Measurements from ENCODE around the gene ZBTB4.

DNA sequence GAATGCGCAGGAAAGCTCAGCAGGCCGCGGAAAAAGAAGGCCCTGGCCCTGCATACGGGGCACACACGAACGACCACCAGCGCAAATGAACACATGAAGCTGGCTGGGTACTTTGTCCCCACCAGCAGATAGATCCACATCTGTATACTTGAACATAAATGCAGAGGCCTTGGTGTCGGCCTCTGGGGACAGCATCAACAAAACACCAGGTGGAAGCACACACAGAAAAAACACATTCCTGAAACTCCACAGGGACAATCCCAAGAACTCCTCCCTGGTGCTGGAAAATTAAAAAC, 606 bp upstream of the ZBTB4 start:
- TF ChIP-seq, protein P1, sequence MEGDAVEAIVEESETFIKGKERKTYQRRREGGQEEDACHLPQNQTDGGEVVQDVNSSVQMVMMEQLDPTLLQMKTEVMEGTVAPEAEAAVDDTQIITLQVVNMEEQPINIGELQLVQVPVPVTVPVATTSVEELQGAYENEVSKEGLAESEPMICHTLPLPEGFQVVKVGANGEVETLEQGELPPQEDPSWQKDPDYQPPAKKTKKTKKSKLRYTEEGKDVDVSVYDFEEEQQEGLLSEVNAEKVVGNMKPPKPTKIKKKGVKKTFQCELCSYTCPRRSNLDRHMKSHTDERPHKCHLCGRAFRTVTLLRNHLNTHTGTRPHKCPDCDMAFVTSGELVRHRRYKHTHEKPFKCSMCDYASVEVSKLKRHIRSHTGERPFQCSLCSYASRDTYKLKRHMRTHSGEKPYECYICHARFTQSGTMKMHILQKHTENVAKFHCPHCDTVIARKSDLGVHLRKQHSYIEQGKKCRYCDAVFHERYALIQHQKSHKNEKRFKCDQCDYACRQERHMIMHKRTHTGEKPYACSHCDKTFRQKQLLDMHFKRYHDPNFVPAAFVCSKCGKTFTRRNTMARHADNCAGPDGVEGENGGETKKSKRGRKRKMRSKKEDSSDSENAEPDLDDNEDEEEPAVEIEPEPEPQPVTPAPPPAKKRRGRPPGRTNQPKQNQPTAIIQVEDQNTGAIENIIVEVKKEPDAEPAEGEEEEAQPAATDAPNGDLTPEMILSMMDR (IDR thresholded peaks at IDR 0.05 in 2 of 3, conservative IDR thresholded peaks at IDR 0.05 in 1 of 3; ENCODE audit: insufficient read depth in 2 of 3, low read depth in 1 of 3, low read length in 3 of 3) = no peak
- TF ChIP-seq POLR2A (conservative IDR thresholded peaks at IDR 0.05) (no peak), SAP30 (IDR thresholded peaks at IDR 0.05; ENCODE audit: borderline replicate concordance, insufficient read depth, low read depth, low read length, poor library complexity, severe bottlenecking) (no peak), LCOR (CRISPR knock-in tag; IDR thresholded peaks at IDR 0.05) (no peak), ZBTB7A (IDR thresholded peaks at IDR 0.05; ENCODE audit: borderline replicate concordance, control insufficient read depth, low read depth, low read length) (no peak), ZNF766 (CRISPR knock-in tag; conservative IDR thresholded peaks at IDR 0.05) (no peak)
